AG04450 (cell line): ENCODE results near the gene TMEM87B. TPM values are rescaled to one million over a fixed set of nuclear protein-coding genes. Genes with fewer than 3 reads are reported as not detected.
"Not testable (repeated sequence)": the region's sequence is repeated elsewhere in the genome, so short reads cannot be mapped to it uniquely, and the experiment has no call there.

ENCODE experiments used
- CTCF ChIA-PET: fragments of 300-600, 350-600 bp; formaldehyde crosslinking; extraction: SDS; loops from one replicate; lab custom pipeline; 2022; ENCODE audit warnings: antibody characterized with exemption, inconsistent platforms; lab: Charles Lee
- POLR2A ChIA-PET: fragments of 350-600 bp; formaldehyde crosslinking; extraction: SDS; loops from one replicate; lab custom pipeline; 2021; ENCODE audit warnings: antibody characterized with exemption, inconsistent platforms; lab: Yijun Ruan, JAX
- DNase-seq: peaks from one replicate; pipeline ENCODE4 v3.0.0-alpha.2; 2011; ENCODE audit warnings: low read depth, low spot score
- H3K27ac ChIP-seq: one replicate; pipeline ENCODE4 v1.5.1; 2012; ENCODE audit warnings: low read depth, low read length, control low read depth
- H3K27me3 ChIP-seq: one replicate; pipeline ENCODE4 v1.6.0; 2012; ENCODE audit warnings: low read length; ENCODE audit not compliant: control insufficient read depth, insufficient read depth
- H3K4me3 ChIP-seq: 2 replicates; pipeline ENCODE4 v1.5.1; 2011; ENCODE audit warnings: mild to moderate bottlenecking, low read depth, low read length, control low read depth
- H3K9me3 ChIP-seq: 2 replicates; pipeline ENCODE4 v1.5.1; 2012; ENCODE audit warnings: low read length; ENCODE audit not compliant: control insufficient read depth, insufficient read depth
- polyA plus RNA-seq: library from polyadenylated mRNA; depleted of rRNA; stranded (reverse); fragments of >200 nt; gene quantifications from 2 replicates; pipeline ENCODE4 v1.2.3, GENCODE V29; 2011
- TF ChIP-seq, protein P1 (sequence below): IDR thresholded peaks from 2 replicates; pipeline ENCODE4 v1.5.1; 2011; ENCODE audit warnings: low read depth, low read length, control low read depth, inconsistent platforms

The TMEM87B gene
- polyA plus RNA-seq, 1 experiment = 24.5 TPM

- POLR2A ChIA-PET, H3K27me3 ChIP-seq, CTCF ChIA-PET, H3K4me3 ChIP-seq, DNase-seq, H3K27ac ChIP-seq: not testable (repeated sequence)
- H3K9me3 ChIP-seq = peaks cover 15% of the 10 kb centered on the region
Observed at GRCh38 chr2:112041460-112041859, 13.6 kb upstream of the TMEM87B start.

DNA sequence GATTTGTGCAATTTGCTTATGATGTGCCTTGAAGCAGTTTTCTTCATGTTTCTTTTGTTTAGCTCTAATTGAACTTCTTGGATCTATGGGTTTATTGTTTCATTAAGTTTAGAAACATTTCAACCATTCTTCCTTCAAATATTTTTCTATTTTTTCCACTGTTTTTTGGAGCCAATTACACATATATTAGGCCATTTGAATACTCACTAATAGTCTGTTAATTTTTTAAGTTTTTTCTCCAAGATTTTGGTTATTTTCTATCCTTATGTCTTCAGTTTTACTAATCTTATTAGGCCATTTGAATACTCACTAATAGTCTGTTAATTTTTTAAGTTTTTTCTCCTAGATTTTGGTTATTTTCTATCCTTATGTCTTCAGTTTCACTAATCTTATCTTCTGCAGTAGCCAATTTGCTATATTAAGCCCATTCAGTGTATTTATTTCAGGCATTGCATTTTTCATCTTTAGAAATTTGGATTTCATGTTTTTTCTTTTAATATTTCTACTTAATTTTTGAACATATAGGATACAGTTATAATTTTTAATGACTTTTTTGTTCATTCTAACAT is 9.5 kb upstream of the TMEM87B start:
- DNase-seq = no peak
- ChIA-PET POLR2A (interaction anchor here (0.7 kb wide), 1 partner anchor 9 kb away, joined by 3 read pairs; the partner anchor contains the start of gene TMEM87B), CTCF (interaction anchor here (6.1 kb wide), 1 partner anchor 157 kb away, joined by 103 read pairs; no protein-coding TSS in a partner anchor)
- TF ChIP-seq, protein P1, sequence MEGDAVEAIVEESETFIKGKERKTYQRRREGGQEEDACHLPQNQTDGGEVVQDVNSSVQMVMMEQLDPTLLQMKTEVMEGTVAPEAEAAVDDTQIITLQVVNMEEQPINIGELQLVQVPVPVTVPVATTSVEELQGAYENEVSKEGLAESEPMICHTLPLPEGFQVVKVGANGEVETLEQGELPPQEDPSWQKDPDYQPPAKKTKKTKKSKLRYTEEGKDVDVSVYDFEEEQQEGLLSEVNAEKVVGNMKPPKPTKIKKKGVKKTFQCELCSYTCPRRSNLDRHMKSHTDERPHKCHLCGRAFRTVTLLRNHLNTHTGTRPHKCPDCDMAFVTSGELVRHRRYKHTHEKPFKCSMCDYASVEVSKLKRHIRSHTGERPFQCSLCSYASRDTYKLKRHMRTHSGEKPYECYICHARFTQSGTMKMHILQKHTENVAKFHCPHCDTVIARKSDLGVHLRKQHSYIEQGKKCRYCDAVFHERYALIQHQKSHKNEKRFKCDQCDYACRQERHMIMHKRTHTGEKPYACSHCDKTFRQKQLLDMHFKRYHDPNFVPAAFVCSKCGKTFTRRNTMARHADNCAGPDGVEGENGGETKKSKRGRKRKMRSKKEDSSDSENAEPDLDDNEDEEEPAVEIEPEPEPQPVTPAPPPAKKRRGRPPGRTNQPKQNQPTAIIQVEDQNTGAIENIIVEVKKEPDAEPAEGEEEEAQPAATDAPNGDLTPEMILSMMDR = no peak
- Histone ChIP-seq H3K27ac (no peak overlapping the region), H3K4me3 (no peak overlapping the region), H3K9me3 (peaks cover 9% of the 10 kb centered on the region), H3K27me3 (peaks cover 8% of the 10 kb centered on the region)

GRCh38 chr2:112046231-112046630 is 8.8 kb upstream of the TMEM87B start:
- Histone ChIP-seq H3K9me3 (peaks cover 9% of the 10 kb centered on the region), H3K27ac (no peak overlapping the region), H3K4me3 (no peak overlapping the region), H3K27me3 (peaks cover 8% of the 10 kb centered on the region)
- ChIA-PET POLR2A (interaction anchor here (0.6 to 1.1 kb wide), 2 partner anchors 68 to 159 kb away, joined by 3 read pairs; no protein-coding TSS in a partner anchor), CTCF (interaction anchor here (1.2 to 6.1 kb wide), 2 partner anchors 75 to 158 kb away, joined by 3 to 103 read pairs; no protein-coding TSS in a partner anchor)
- DNase-seq = no peak
- TF ChIP-seq, protein P1 = no peak

DNA sequence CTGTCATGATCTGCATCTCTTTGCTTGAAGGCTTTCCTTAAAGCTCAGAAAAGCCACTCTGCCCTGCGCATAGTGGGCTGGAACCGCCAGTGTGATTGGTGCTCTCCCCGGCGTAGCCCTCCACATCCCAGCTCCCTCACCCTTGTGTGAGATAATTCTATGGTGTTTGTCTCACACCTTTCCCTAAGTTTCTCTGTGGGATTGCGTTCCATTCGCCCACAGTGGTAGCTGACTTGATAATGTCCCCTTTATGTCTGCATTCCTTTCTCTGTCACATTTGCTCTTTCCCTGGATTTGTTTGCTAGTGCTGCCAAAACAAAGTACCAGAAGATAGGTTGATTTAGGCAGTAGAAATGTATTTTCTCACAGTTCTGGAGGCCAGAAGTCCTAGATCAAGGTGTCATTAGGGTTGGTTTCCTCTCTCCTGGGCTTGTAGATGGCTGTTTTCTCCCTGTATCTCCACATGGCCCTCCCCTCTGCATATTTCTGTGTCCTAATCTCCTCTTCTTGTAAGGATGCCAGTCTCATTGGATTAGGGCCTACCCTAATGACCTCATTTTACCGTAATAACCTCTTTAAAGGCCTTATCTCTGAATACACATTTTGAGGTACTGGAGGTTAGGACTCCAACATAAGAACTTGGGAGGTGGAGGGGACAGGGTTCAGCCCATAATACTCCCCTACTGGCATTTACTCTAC is 7.4 kb upstream of the TMEM87B start:
- peaks cover 9% of the 10 kb centered on the region for H3K9me3 ChIP-seq
- no peak overlapping the region for H3K27ac ChIP-seq
- H3K4me3 ChIP-seq = no peak overlapping the region
- ChIA-PET POLR2A (interaction anchor here (1.1 kb wide), 1 partner anchor 160 kb away, joined by 3 read pairs; no protein-coding TSS in a partner anchor), CTCF (interaction anchor here (0.6 to 6.1 kb wide), 8 partner anchors 14 to 163 kb away, joined by 3 to 103 read pairs (median 3); partner anchors contain the start of gene ANAPC1)
- no peak for DNase-seq
- H3K27me3 ChIP-seq = peaks cover 8% of the 10 kb centered on the region
- TF ChIP-seq, protein P1 = no peak

- Histone ChIP-seq H3K27ac (no peak overlapping the region), H3K9me3 (peaks cover 9% of the 10 kb centered on the region), H3K27me3 (peaks cover 8% of the 10 kb centered on the region), H3K4me3 (no peak overlapping the region)
- ChIA-PET CTCF (interaction anchor here (0.6 to 6.1 kb wide), 6 partner anchors 15 to 164 kb away, joined by 3 to 103 read pairs (median 4); partner anchors contain the start of gene ANAPC1), POLR2A (no interaction called here)
- TF ChIP-seq, protein P1 = no peak
- DNase-seq = no peak
Observed at GRCh38 chr2:112048236-112048592, 6.9 kb upstream of the TMEM87B start.
